ENCODE measurements around the gene KHDC3L.

The KHDC3L gene

GRCh38 chr6:73368675-73369074 lies 6.2 kb downstream of the KHDC3L start:
- no peak overlapping the region for H3K4me2 ChIP-seq (ENCODE audit: low read length)

GRCh38 chr6:73369157-73369556 lies 6.7 kb downstream of the KHDC3L start:
- Histone ChIP-seq H3K27me3 (ENCODE audit: insufficient read depth, low read length) (no peaks in the 10 kb centered on the region; the same call in 1 of the 2 replicates), H3K27ac (ENCODE audit: low read depth, low read length, poor library complexity, severe bottlenecking) (no peak overlapping the region), H3K9ac (ENCODE audit: low read length) (no peak overlapping the region), H2AFZ (ENCODE audit: low read length) (no peak overlapping the region), H3F3A (ENCODE audit: insufficient read depth, low read length) (no peaks in the 10 kb centered on the region), H4K20me1 (ENCODE audit: insufficient read depth, low read length) (no peaks in the 10 kb centered on the region), H3K9me2 (ENCODE audit: low read depth, low read length) (no peaks in the 10 kb centered on the region), H3K79me2 (ENCODE audit: insufficient read depth, low read length) (no peaks in the 10 kb centered on the region), H3K4me2 (ENCODE audit: low read length) (no peak overlapping the region), H3K4me1 (ENCODE audit: insufficient read depth, low read length, severe bottlenecking) (no peaks in the 10 kb centered on the region), H3K9me3 (ENCODE audit: low read length) (no peaks in the 10 kb centered on the region; the same call in 1 of the 2 replicates), H3K4me3 (ENCODE audit: low read depth, low read length, poor library complexity, severe bottlenecking) (no peak overlapping the region), H3K36me3 (ENCODE audit: insufficient read depth, low read length) (no peaks in the 10 kb centered on the region)
- no peak for TF ChIP-seq EZH2 (IDR thresholded peaks at IDR 0.05; ENCODE audit: borderline replicate concordance, low read length)
- no peak for TF ChIP-seq CTCF (IDR thresholded peaks at IDR 0.05; ENCODE audit: low read length)

More at GRCh38 chr6:73368675-73369074, 6.2 kb downstream of the KHDC3L start:
- no peaks in the 10 kb centered on the region for H3K9me2 ChIP-seq (ENCODE audit: low read depth, low read length)
- no peaks in the 10 kb centered on the region for H4K20me1 ChIP-seq (ENCODE audit: insufficient read depth, low read length)
- no peaks in the 10 kb centered on the region for H3K4me1 ChIP-seq (ENCODE audit: insufficient read depth, low read length, severe bottlenecking)
- H3K4me3 ChIP-seq (ENCODE audit: low read depth, low read length, poor library complexity, severe bottlenecking) = no peak overlapping the region
- H3F3A ChIP-seq (ENCODE audit: insufficient read depth, low read length) = no peaks in the 10 kb centered on the region
- H3K36me3 ChIP-seq (ENCODE audit: insufficient read depth, low read length) = no peaks in the 10 kb centered on the region
- no peak overlapping the region for H3K27ac ChIP-seq (ENCODE audit: low read depth, low read length, poor library complexity, severe bottlenecking)
- no peaks in the 10 kb centered on the region for H3K79me2 ChIP-seq (ENCODE audit: insufficient read depth, low read length)
- TF ChIP-seq CTCF (IDR thresholded peaks at IDR 0.05; ENCODE audit: low read length) (no peak), EZH2 (IDR thresholded peaks at IDR 0.05; ENCODE audit: borderline replicate concordance, low read length) (no peak)
- no peak overlapping the region for H2AFZ ChIP-seq (ENCODE audit: low read length)
- no peak overlapping the region for H3K9ac ChIP-seq (ENCODE audit: low read length)
- no peaks in the 10 kb centered on the region; the same call in 1 of the 2 replicates for H3K27me3 ChIP-seq (ENCODE audit: insufficient read depth, low read length)
- H3K9me3 ChIP-seq (ENCODE audit: low read length) = no peaks in the 10 kb centered on the region; the same call in 1 of the 2 replicates

GRCh38 chr6:73369563-73369962 lies 7.1 kb downstream of the KHDC3L start, which contains the start of gene OOEP:
OOEP (minus strand) TSS chr6:73369897; CDS start chr6:73369792, 105 bp downstream.
- Histone ChIP-seq H3K27ac (ENCODE audit: low read depth, low read length, poor library complexity, severe bottlenecking) (no peak within 1 kb of the TSS), H3K4me2 (ENCODE audit: low read length) (no peak within 1 kb of the TSS), H3K9me2 (ENCODE audit: low read depth, low read length) (no peaks in the 10 kb centered on the region)

More at GRCh38 chr6:73369563-73369962, 7.1 kb downstream of the KHDC3L start, which contains the start of gene OOEP:
- Histone ChIP-seq H4K20me1 (ENCODE audit: insufficient read depth, low read length) (no peaks in the 10 kb centered on the region), H2AFZ (ENCODE audit: low read length) (no peak within 1 kb of the TSS), H3F3A (ENCODE audit: insufficient read depth, low read length) (no peaks in the 10 kb centered on the region), H3K4me1 (ENCODE audit: insufficient read depth, low read length, severe bottlenecking) (no peaks in the 10 kb centered on the region), H3K9me3 (ENCODE audit: low read length) (no peaks in the 10 kb centered on the region; the same call in 1 of the 2 replicates), H3K79me2 (ENCODE audit: insufficient read depth, low read length) (no peaks in the 10 kb centered on the region), H3K36me3 (ENCODE audit: insufficient read depth, low read length) (no peaks in the 10 kb centered on the region), H3K9ac (ENCODE audit: low read length) (no peak within 1 kb of the TSS), H3K27me3 (ENCODE audit: insufficient read depth, low read length) (no peaks in the 10 kb centered on the region; the same call in 1 of the 2 replicates), H3K4me3 (ENCODE audit: low read depth, low read length, poor library complexity, severe bottlenecking) (no peak within 1 kb of the TSS)
- TF ChIP-seq CTCF (IDR thresholded peaks at IDR 0.05; ENCODE audit: low read length) (no peak), EZH2 (IDR thresholded peaks at IDR 0.05; ENCODE audit: borderline replicate concordance, low read length) (no peak)
